Ishikawa (cell line): ENCODE measurements around the gene MRPS10.

ENCODE experiments used
- CEBPB ChIP-seq: IDR thresholded peaks from 2 replicates; pipeline ENCODE4 v1.6.1; 2012
- CREB1 ChIP-seq: IDR thresholded peaks from 2 replicates; pipeline ENCODE4 v1.6.1; 2012; ENCODE audit warnings: low read depth
- EP300 ChIP-seq: IDR thresholded peaks from 2 replicates; pipeline ENCODE4 v1.6.1; 2012; ENCODE audit warnings: borderline replicate concordance
- MAX ChIP-seq: IDR thresholded peaks from 2 replicates; pipeline ENCODE4 v1.6.1; 2012
- NFIC ChIP-seq: IDR thresholded peaks from 2 replicates; pipeline ENCODE4 v1.6.1; 2012
- RAD21 ChIP-seq: IDR thresholded peaks from 2 replicates; pipeline ENCODE4 v1.6.1; 2012; ENCODE audit warnings: low read depth
- REST ChIP-seq: IDR thresholded peaks from 2 replicates; pipeline ENCODE4 v1.6.1; 2012; ENCODE audit warnings: low read depth, mild to moderate bottlenecking
- TCF12 ChIP-seq: IDR thresholded peaks from 2 replicates; pipeline ENCODE4 v1.6.1; 2012; ENCODE audit warnings: low read depth
- TEAD4 ChIP-seq: IDR thresholded peaks from 2 replicates; pipeline ENCODE4 v1.6.1; 2012

- TF ChIP-seq TEAD4, result no peak
- TF ChIP-seq TCF12, result no peak
- TF ChIP-seq NFIC, result no peak
- no peak for TF ChIP-seq MAX
- TF ChIP-seq RAD21, result no peak
- TF ChIP-seq CREB1, result no peak
- no peak for TF ChIP-seq CEBPB
- no peak for TF ChIP-seq REST
- no peak for TF ChIP-seq EP300
These were observed 31.6 kb upstream of the MRPS10 start for GRCh38 chr6:42249279-42249678.
